Activated CD4-positive, alpha-beta T cell treated with anti-CD3 and anti-CD28 coated beads, Interleukin-2, amount 50 U/mL, for 4 hours (primary cell): ENCODE data around the gene NUDT1.

ENCODE experiments used
- DNase-seq, 2 experiments: peaks; one replicate each; pipeline ENCODE4 v3.0.0-alpha.2; 2020

The NUDT1 gene

GRCh38 chr7:2241580-2242540 lies at the start of gene NUDT1, which contains the start of gene MRM2:
Gene NUDT1 (plus strand): TSS chr7:2242226. CDS start chr7:2244575, 2,349 bp downstream.
Gene MRM2 (minus strand): TSS chr7:2242205. CDS start chr7:2242169, 36 bp downstream.
- peak; percentile 44 for DNase-seq

- DNase-seq, result no peak
Observed at GRCh38 chr7:2192831-2193534, 49.0 kb upstream of the NUDT1 start.

GRCh38 chr7:2193575-2194305 lies 48.3 kb upstream of the NUDT1 start:
- no peak for DNase-seq

- DNase-seq, result no peak
Observed at GRCh38 chr7:2195400-2196246, 46.4 kb upstream of the NUDT1 start.

GRCh38 chr7:2196381-2197378 lies 45.3 kb upstream of the NUDT1 start:
- no peak for DNase-seq

- DNase-seq, result no peak
Observed at GRCh38 chr7:2197436-2198155, 44.4 kb upstream of the NUDT1 start.

GRCh38 chr7:2198206-2198605 lies 43.8 kb upstream of the NUDT1 start:
- no peak for DNase-seq

GRCh38 chr7:2198760-2199159 lies 43.3 kb upstream of the NUDT1 start:
- no peak for DNase-seq

GRCh38 chr7:2199528-2199927 lies 42.5 kb upstream of the NUDT1 start:
- no peak for DNase-seq

- DNase-seq, result no peak
Observed at GRCh38 chr7:2199956-2200583, 42.0 kb upstream of the NUDT1 start.

- DNase-seq, result no peak
Observed at GRCh38 chr7:2200584-2200980, 41.4 kb upstream of the NUDT1 start.

- no peak for DNase-seq
Observed at GRCh38 chr7:2201128-2201527, 40.9 kb upstream of the NUDT1 start.

- DNase-seq, result no peak
Observed at GRCh38 chr7:2201686-2202360, 40.2 kb upstream of the NUDT1 start.

- DNase-seq, result no peak
Observed at GRCh38 chr7:2202361-2202761, 39.7 kb upstream of the NUDT1 start.

- DNase-seq, result no peak
Observed at GRCh38 chr7:2202901-2203765, 38.9 kb upstream of the NUDT1 start.

- DNase-seq, result no peak
Observed at GRCh38 chr7:2203766-2204300, 38.2 kb upstream of the NUDT1 start.

GRCh38 chr7:2204446-2204845 lies 37.6 kb upstream of the NUDT1 start:
- no peak for DNase-seq
